Trophoblast cell (in vitro differentiated cells and primary cell): ENCODE measurements around the gene NPBWR2.

Source experiments
- DNase-seq, 2 donors: peaks; one replicate each; pipeline ENCODE4 v3.0.0-alpha.2; 2016
- H2AFZ ChIP-seq: 2 replicates; pipeline ENCODE4 v1.6.1; 2013; ENCODE audit warnings: low read length, moderate library complexity, mild to moderate bottlenecking; ENCODE audit not compliant: insufficient read depth, poor library complexity
- H2AK5ac ChIP-seq: 2 replicates; pipeline ENCODE4 v1.6.1; 2013; ENCODE audit warnings: mild to moderate bottlenecking, low read length
- H2BK120ac ChIP-seq: 2 replicates; pipeline ENCODE4 v1.6.1; 2013; ENCODE audit warnings: low read length, mild to moderate bottlenecking, moderate library complexity; ENCODE audit not compliant: insufficient read depth, poor library complexity
- H2BK12ac ChIP-seq: 2 replicates; pipeline ENCODE4 v1.6.1; 2013; ENCODE audit warnings: mild to moderate bottlenecking, low read length, moderate library complexity
- H2BK5ac ChIP-seq: 2 replicates; pipeline ENCODE4 v1.6.1; 2013; ENCODE audit warnings: low read length, low read depth, moderate library complexity, mild to moderate bottlenecking; ENCODE audit not compliant: poor library complexity
- H3K14ac ChIP-seq: 2 replicates; pipeline ENCODE4 v1.6.1; 2013; ENCODE audit warnings: mild to moderate bottlenecking, low read length
- H3K18ac ChIP-seq: 2 replicates; pipeline ENCODE4 v1.6.1; 2013; ENCODE audit warnings: mild to moderate bottlenecking, low read length
- H3K23ac ChIP-seq: 2 replicates; pipeline ENCODE4 v1.6.1; 2013; ENCODE audit warnings: low read length
- H3K27ac ChIP-seq: 2 replicates; pipeline ENCODE4 v1.5.1; 2013; ENCODE audit warnings: low read depth, mild to moderate bottlenecking, inconsistent platforms, low read length, moderate library complexity
- H3K27me3 ChIP-seq: 2 replicates; pipeline ENCODE4 v1.6.1; 2013; ENCODE audit warnings: inconsistent platforms, mild to moderate bottlenecking, low read length, moderate library complexity; ENCODE audit not compliant: insufficient read depth
- H3K36me3 ChIP-seq, 2 experiments: 1 replicate in 1 of 2; 2 replicates in 1 of 2; pipeline ENCODE4 v1.6.1; 2013; ENCODE audit warnings: low read length in 2 of 2, mild to moderate bottlenecking in 2 of 2, moderate library complexity in 1 of 2; ENCODE audit not compliant: insufficient read depth in 2 of 2, control insufficient read depth in 1 of 2
- H3K4ac ChIP-seq: 2 replicates; pipeline ENCODE4 v1.6.1; 2013; ENCODE audit warnings: low read depth, mild to moderate bottlenecking, low read length, moderate library complexity
- H3K4me1 ChIP-seq, 2 experiments: 1 replicate in 1 of 2; 2 replicates in 1 of 2; pipeline ENCODE4 v1.6.1; 2013; ENCODE audit warnings: low read length in 2 of 2, mild to moderate bottlenecking in 2 of 2, moderate library complexity in 1 of 2; ENCODE audit not compliant: insufficient read depth in 2 of 2, control insufficient read depth in 1 of 2
- H3K4me2 ChIP-seq: 2 replicates; pipeline ENCODE4 v1.6.1; 2013; ENCODE audit warnings: inconsistent platforms, mild to moderate bottlenecking, low read length, moderate library complexity
- H3K4me3 ChIP-seq: 2 replicates; pipeline ENCODE4 v1.5.1; 2013; ENCODE audit warnings: mild to moderate bottlenecking, low read depth, low read length, inconsistent platforms
- H3K79me1 ChIP-seq: one replicate; pipeline ENCODE4 v1.6.1; 2013; ENCODE audit warnings: low read length
- H3K79me2 ChIP-seq: 2 replicates; pipeline ENCODE4 v1.6.1; 2013; ENCODE audit warnings: low read length, mild to moderate bottlenecking; ENCODE audit not compliant: control insufficient read depth, insufficient read depth, poor library complexity
- H3K9ac ChIP-seq: 2 replicates; pipeline ENCODE4 v1.6.1; 2013; ENCODE audit warnings: mild to moderate bottlenecking, low read length
- H3K9me3 ChIP-seq: 2 replicates; pipeline ENCODE4 v1.6.1; 2013; ENCODE audit warnings: low read depth, mild to moderate bottlenecking, control low read depth, inconsistent platforms, low read length; ENCODE audit not compliant: insufficient read depth
- H4K12ac ChIP-seq: 2 replicates; pipeline ENCODE4 v1.6.1; 2013; ENCODE audit warnings: low read depth, mild to moderate bottlenecking, low read length, moderate library complexity
- H4K8ac ChIP-seq: 2 replicates; pipeline ENCODE4 v1.6.1; 2013; ENCODE audit warnings: low read depth, mild to moderate bottlenecking, low read length, moderate library complexity
- H4K91ac ChIP-seq: one replicate; pipeline ENCODE4 v1.6.1; 2013; ENCODE audit warnings: low read depth, mild to moderate bottlenecking, low read length, moderate library complexity
- WGBS: extraction: QIAGEN DNeasy Blood & Tissue Kit; methylation state at CpG from one replicate; pipeline ENCODE4 v1.1.7; 2013; ENCODE audit warnings: missing lambda C conversion rate; ENCODE audit not compliant: insufficient read length, insufficient coverage; ENCODE audit errors: extremely low coverage; 5-methylcytosine and 5-hydroxymethylcytosine counted together

NPBWR2 gene

DNA sequence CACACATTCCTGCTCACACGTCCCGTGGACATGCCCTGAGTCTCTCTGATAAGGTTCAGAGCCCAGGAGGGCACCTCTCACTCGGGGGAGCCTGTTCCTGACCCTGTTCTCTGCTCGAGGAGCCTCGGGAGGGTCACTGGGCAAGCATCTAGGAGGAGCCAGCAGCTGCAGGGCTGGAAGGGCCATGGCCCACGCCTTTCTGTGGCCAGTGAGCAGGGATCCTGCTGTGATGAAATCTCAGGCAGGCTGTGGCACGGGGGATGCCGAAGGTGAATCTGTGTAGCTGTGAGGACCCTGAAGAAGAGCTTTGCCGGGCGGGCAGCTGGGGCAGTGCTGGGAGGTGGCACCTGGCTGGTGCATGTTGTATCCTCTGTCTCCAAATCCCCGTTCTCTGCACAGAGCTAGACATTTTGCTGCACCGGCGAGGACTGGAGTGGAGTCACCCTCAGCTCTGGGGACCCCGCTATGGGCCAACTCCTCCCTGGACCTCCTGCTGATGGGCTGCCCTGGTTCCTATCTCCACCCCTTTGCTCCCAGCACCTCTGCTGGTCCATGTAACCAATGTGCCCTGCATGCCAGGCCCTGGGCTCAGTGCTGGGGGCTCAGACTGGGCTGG, 7.1 kb upstream of the NPBWR2 start:
- no CpG with 5 or more reads among the region's 14 CpGs for WGBS
- H3K36me3 ChIP-seq: no peaks in the 10 kb centered on the region
- no peak overlapping the region for H2BK120ac ChIP-seq

DNA sequence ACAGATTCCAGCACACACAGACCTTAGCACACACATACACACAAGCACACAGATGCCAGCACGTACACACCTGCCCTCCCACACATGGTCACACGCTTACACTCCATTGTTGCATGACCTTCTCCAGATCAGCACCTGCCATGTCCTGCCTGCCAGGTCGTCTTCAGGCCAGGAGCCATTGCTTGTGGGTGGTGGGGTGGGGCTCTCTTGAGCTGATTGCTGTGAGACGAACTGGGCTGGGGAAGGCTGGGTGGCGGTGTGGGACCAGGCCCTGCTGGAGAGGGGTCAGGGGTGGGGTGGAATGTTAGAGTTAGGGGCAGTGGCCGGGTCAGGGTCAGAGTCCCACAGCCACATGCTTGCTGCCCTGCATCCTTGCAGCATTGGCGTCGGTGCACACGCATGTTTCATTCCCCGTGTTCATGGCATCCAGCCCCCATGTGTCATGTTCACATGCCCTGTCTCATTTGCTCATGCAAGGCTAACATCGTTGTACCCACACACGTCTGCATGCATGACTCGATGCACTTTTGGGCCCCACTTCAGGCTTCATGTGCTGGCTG, 6.5 kb upstream of the NPBWR2 start:
- H3K4ac ChIP-seq: no peak overlapping the region
- no peak overlapping the region for H2AFZ ChIP-seq
- H4K8ac ChIP-seq: no peak overlapping the region
- H2BK5ac ChIP-seq: no peak overlapping the region
- DNase-seq: no peak
- no peak overlapping the region for H2BK120ac ChIP-seq
- no peaks in the 10 kb centered on the region for H3K36me3 ChIP-seq
- H3K27ac ChIP-seq: no peak overlapping the region
- H3K27me3 ChIP-seq: no peaks in the 10 kb centered on the region
- H4K12ac ChIP-seq: no peak overlapping the region
- no peaks in the 10 kb centered on the region for H3K79me1 ChIP-seq
- H3K4me3 ChIP-seq: peak overlapping the region; percentile 17
- H3K4me2 ChIP-seq: no peak overlapping the region
- H2AK5ac ChIP-seq: no peak overlapping the region
- no peak overlapping the region for H2BK12ac ChIP-seq
- peaks cover 1% of the 10 kb centered on the region for H3K9me3 ChIP-seq
- H3K18ac ChIP-seq: no peak overlapping the region
- H4K91ac ChIP-seq: no peak overlapping the region
- WGBS: no CpG with 5 or more reads among the region's 13 CpGs
- no peak overlapping the region for H3K9ac ChIP-seq
- no peak overlapping the region for H3K14ac ChIP-seq
- no peak overlapping the region for H3K23ac ChIP-seq
- no peaks in the 10 kb centered on the region for H3K4me1 ChIP-seq
- no peaks in the 10 kb centered on the region for H3K79me2 ChIP-seq

More for the DNA sequence above, 7.1 kb upstream of the NPBWR2 start:
- no peak overlapping the region for H2BK5ac ChIP-seq
- H3K9me3 ChIP-seq: peaks cover 1% of the 10 kb centered on the region
- H3K18ac ChIP-seq: no peak overlapping the region
- no peak overlapping the region for H3K4ac ChIP-seq
- H3K4me2 ChIP-seq: no peak overlapping the region
- no peaks in the 10 kb centered on the region for H3K4me1 ChIP-seq
- no peaks in the 10 kb centered on the region for H3K79me2 ChIP-seq
- H2AFZ ChIP-seq: no peak overlapping the region
- no peak overlapping the region for H3K23ac ChIP-seq
- H3K14ac ChIP-seq: no peak overlapping the region
- H3K9ac ChIP-seq: no peak overlapping the region
- no peak overlapping the region for H4K8ac ChIP-seq
- DNase-seq: no peak
- no peak overlapping the region for H2AK5ac ChIP-seq
- H3K27me3 ChIP-seq: no peaks in the 10 kb centered on the region
- H4K12ac ChIP-seq: no peak overlapping the region
- H3K4me3 ChIP-seq: no peak overlapping the region
- no peak overlapping the region for H3K27ac ChIP-seq
- H3K79me1 ChIP-seq: no peaks in the 10 kb centered on the region
- H4K91ac ChIP-seq: no peak overlapping the region
- no peak overlapping the region for H2BK12ac ChIP-seq

DNA sequence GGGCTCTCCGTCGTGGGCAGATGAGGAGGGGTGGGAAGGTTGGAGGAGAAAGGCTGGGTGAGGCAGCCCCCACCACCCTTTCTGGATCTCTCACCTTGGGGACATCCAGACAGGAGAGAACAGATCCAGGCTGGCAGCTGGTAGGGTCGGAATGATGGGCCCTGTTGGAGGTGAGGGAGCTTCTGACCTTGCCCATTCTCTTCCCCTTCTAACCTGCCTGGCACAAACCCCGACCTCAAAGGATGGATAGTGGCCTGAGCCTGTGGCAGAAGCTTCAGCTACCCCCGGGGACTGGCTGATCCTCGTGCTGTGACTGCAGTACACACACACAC, 6.0 kb upstream of the NPBWR2 start:
- no peak for DNase-seq
- H4K8ac ChIP-seq: no peak overlapping the region
- H3K18ac ChIP-seq: no peak overlapping the region
- H2AFZ ChIP-seq: no peak overlapping the region
- H3K9ac ChIP-seq: no peak overlapping the region
- H3K36me3 ChIP-seq: no peaks in the 10 kb centered on the region
- H3K79me1 ChIP-seq: no peaks in the 10 kb centered on the region
- no peak overlapping the region for H3K4me3 ChIP-seq
- H3K14ac ChIP-seq: no peak overlapping the region
- no peaks in the 10 kb centered on the region for H3K79me2 ChIP-seq
- H3K9me3 ChIP-seq: peaks cover 1% of the 10 kb centered on the region
- no peak overlapping the region for H4K12ac ChIP-seq
- H3K4ac ChIP-seq: no peak overlapping the region
- no peak overlapping the region for H3K4me2 ChIP-seq
- no peak overlapping the region for H2AK5ac ChIP-seq
- no peak overlapping the region for H4K91ac ChIP-seq
- no CpG with 5 or more reads among the region's 6 CpGs for WGBS
- no peak overlapping the region for H2BK12ac ChIP-seq
- no peak overlapping the region for H2BK5ac ChIP-seq
- H3K4me1 ChIP-seq: no peaks in the 10 kb centered on the region
- no peak overlapping the region for H3K27ac ChIP-seq
- no peaks in the 10 kb centered on the region for H3K27me3 ChIP-seq
- no peak overlapping the region for H2BK120ac ChIP-seq
- no peak overlapping the region for H3K23ac ChIP-seq

DNA sequence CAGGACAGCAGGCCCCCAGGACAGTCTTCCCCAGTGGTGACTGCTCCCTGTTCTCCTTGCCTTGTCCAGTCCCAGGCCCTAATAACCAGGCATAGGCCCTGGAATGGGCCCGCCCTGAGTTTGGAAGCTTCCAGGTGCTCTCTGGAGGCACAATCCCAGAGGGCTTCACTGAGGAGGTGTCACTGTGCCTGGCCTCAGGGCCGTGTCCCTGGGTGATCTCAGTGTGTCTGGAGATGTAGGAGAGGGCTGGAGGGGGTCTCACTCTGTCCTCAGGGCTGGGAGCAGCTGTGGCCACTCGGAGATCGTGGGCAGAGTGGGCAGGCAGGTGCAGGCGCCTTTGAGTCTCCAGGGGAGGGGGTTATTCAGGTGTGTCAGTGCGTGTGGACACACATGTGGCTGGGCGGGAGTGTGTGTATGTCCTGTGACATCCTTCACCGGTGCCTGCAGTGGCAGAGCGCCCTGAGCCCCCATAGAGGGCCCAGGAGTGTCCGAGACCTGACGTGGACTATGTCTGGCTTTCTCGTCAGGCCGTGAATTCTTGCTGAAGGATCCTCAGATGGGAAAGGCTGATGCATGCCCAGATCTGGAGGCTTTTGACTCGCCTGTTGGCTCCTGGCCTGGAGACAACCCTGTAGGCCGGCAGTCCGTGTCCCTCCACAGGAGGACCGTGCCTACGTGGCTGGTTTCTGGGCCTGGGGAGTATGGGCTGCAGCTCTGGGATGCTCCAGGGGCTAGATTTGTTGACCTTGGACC, 5.5 kb upstream of the NPBWR2 start:
- Histone ChIP-seq H2AFZ (no peak overlapping the region), H3K4me1 (no peaks in the 10 kb centered on the region), H3K18ac (no peak overlapping the region), H3K27me3 (no peaks in the 10 kb centered on the region), H4K12ac (no peak overlapping the region), H3K9me3 (peaks cover 1% of the 10 kb centered on the region), H3K14ac (no peak overlapping the region), H3K79me1 (no peaks in the 10 kb centered on the region), H3K79me2 (no peaks in the 10 kb centered on the region), H2BK120ac (no peak overlapping the region), H4K8ac (no peak overlapping the region), H2BK5ac (no peak overlapping the region), H4K91ac (no peak overlapping the region), H3K4ac (no peak overlapping the region), H2AK5ac (no peak overlapping the region), H3K4me2 (no peak overlapping the region), H3K27ac (no peak overlapping the region), H3K23ac (no peak overlapping the region), H3K36me3 (no peaks in the 10 kb centered on the region), H2BK12ac (no peak overlapping the region), H3K9ac (no peak overlapping the region), H3K4me3 (no peak overlapping the region)
- no peak for DNase-seq
- no CpG with 5 or more reads among the region's 18 CpGs for WGBS
